OCI-LY7 (cell line): ENCODE data around the gene RECQL. TPM values are rescaled to one million over a fixed set of nuclear protein-coding genes. Genes with fewer than 3 reads are reported as not detected.

ENCODE experiments used
- BruUV-seq: library from RNA; stranded (reverse); fragments of 400-500 nt; replicated peaks from 2 replicates; lab custom pipeline; 2021; lab: Mats Ljungman, UMichigan
- CTCF ChIA-PET: fragments of 300-600 bp; sonication (Branson Sonifier 250); formaldehyde crosslinking; loops from one replicate; lab custom pipeline; 2022; ENCODE audit warnings: antibody characterized with exemption; ENCODE audit not compliant: unreplicated experiment; lab: Charles Lee
- POLR2A ChIA-PET: fragments of 300-600 bp; sonication (Branson Sonifier 250); formaldehyde crosslinking; loops from one replicate; lab custom pipeline; 2022; ENCODE audit warnings: antibody characterized with exemption; lab: Charles Lee
- DNase-seq: peaks from one replicate; pipeline ENCODE4 v3.0.0-alpha.2; 2015; ENCODE audit warnings: low spot score
- H2AFZ ChIP-seq: fragments of 200-600 bp; sonication (generic), shearing (Covaris generic); 2 replicates; pipeline ENCODE4 v1.6.1; 2014; ENCODE audit warnings: mild to moderate bottlenecking, antibody characterized with exemption, low read length, moderate library complexity
- H3K27ac ChIP-seq: fragments of 200-600 bp; sonication (generic); 2 replicates; pipeline ENCODE4 v1.5.1; 2014; ENCODE audit warnings: mixed run types, low read depth, mild to moderate bottlenecking, moderate library complexity, low read length, inconsistent platforms; ENCODE audit not compliant: poor library complexity, severe bottlenecking
- H3K36me3 ChIP-seq: fragments of 200-600 bp; sonication (generic); 2 replicates; pipeline ENCODE4 v1.6.1; 2014; ENCODE audit warnings: mild to moderate bottlenecking, antibody characterized with exemption, low read length, moderate library complexity, mixed read lengths; ENCODE audit not compliant: insufficient read depth
- H3K4me1 ChIP-seq: fragments of 200-600 bp; sonication (generic); 2 replicates; pipeline ENCODE4 v1.5.1; 2014; ENCODE audit warnings: mild to moderate bottlenecking, low read length; ENCODE audit not compliant: insufficient read depth, poor library complexity, severe bottlenecking
- H3K4me2 ChIP-seq: fragments of 200-600 bp; sonication (generic); 2 replicates; pipeline ENCODE4 v1.6.1; 2014; ENCODE audit warnings: mild to moderate bottlenecking, low read length
- H3K4me3 ChIP-seq: fragments of 200-600 bp; sonication (generic); 2 replicates; pipeline ENCODE4 v1.5.1; 2014; ENCODE audit warnings: mild to moderate bottlenecking, low read depth, low read length; ENCODE audit not compliant: poor library complexity, severe bottlenecking
- H3K79me2 ChIP-seq: fragments of 200-600 bp; sonication (generic); 2 replicates; pipeline ENCODE4 v1.6.1; 2016; ENCODE audit warnings: low read depth, mild to moderate bottlenecking, low read length, moderate library complexity, mixed read lengths; ENCODE audit not compliant: insufficient read depth
- H3K9me2 ChIP-seq: fragments of 200-600 bp; sonication (generic); 2 replicates; pipeline ENCODE4 v1.6.1; 2016; ENCODE audit warnings: mild to moderate bottlenecking, low read length, mixed read lengths; ENCODE audit not compliant: insufficient read depth
- H3K9me3 ChIP-seq: fragments of 200-600 bp; sonication (generic); 2 replicates; pipeline ENCODE4 v1.6.1; 2014; ENCODE audit warnings: mild to moderate bottlenecking, mixed run types, low read length, mixed read lengths
- H4K20me1 ChIP-seq: fragments of 200-600 bp; sonication (generic); 2 replicates; pipeline ENCODE4 v1.6.1; 2014; ENCODE audit warnings: mild to moderate bottlenecking, antibody characterized with exemption, low read length, moderate library complexity, mixed read lengths; ENCODE audit not compliant: insufficient read depth
- CTCF ChIP-seq: fragments of 200-600 bp; sonication (generic); conservative IDR thresholded peaks from 2 replicates; pipeline ENCODE4 v1.5.1; 2014; ENCODE audit warnings: mild to moderate bottlenecking, antibody characterized with exemption, low read length, moderate library complexity, mixed read lengths
- EZH2phosphoT487 ChIP-seq: fragments of 200-600 bp; sonication (generic); IDR thresholded peaks from 2 replicates; pipeline ENCODE4 v1.6.1; 2018; ENCODE audit warnings: low read depth, borderline replicate concordance, mild to moderate bottlenecking, mixed run types, antibody characterized with exemption, low read length, moderate library complexity, mixed read lengths
- intact Hi-C: fragments of 100-400 bp; cut with micrococcal nuclease; formaldehyde crosslinking; loops from one replicate; pipeline ENCODE4 v1.10.0; 2022; ENCODE audit not compliant: unreplicated experiment
- total RNA-seq, 2 experiments: library from RNA; depleted of rRNA in 1 of 2; stranded (reverse); fragments of >200 nt in 1 of 2; shearing (Covaris generic) in 1 of 2; gene quantifications; 2 replicates each; pipeline ENCODE4 v1.2.3, GENCODE V29; 2014 to 2022

The RECQL gene
- total RNA-seq, 2 experiments from 2014 or later, result 53.1 to 72.8 TPM

GRCh38 chr12:21478756-21479455 is 22.5 kb downstream of the RECQL start:
- no peak for DNase-seq
- BruUV-seq, result no TSS peak
- H4K20me1 ChIP-seq, result peaks cover 5% of the 10 kb centered on the region; the same call in 1 of the 2 replicates
- no peak overlapping the region for H3K4me3 ChIP-seq
- peaks cover 95% of the 10 kb centered on the region for H3K36me3 ChIP-seq
- H3K4me2 ChIP-seq, result no peak overlapping the region
- intact Hi-C loops, result no loop called here
- no peaks in the 10 kb centered on the region for H3K9me3 ChIP-seq
- H3K4me1 ChIP-seq, result no peaks in the 10 kb centered on the region
- CTCF ChIA-PET, result no interaction called here
- H3K79me2 ChIP-seq, result no peaks in the 10 kb centered on the region
- no peak overlapping the region for H2AFZ ChIP-seq
- no peak overlapping the region for H3K27ac ChIP-seq
- no peak for TF ChIP-seq EZH2phosphoT487
- no peak for TF ChIP-seq CTCF
- POLR2A ChIA-PET, result interaction anchor here (0.6 to 1.5 kb wide), 6 partner anchors 9 to 47 kb away, joined by 3 to 4 read pairs (median 3); no protein-coding TSS in a partner anchor
- H3K9me2 ChIP-seq, result no peaks in the 10 kb centered on the region

- no peaks in the 10 kb centered on the region for H3K9me2 ChIP-seq
- H3K27ac ChIP-seq, result no peak overlapping the region
- H4K20me1 ChIP-seq, result peaks cover 5% of the 10 kb centered on the region; the same call in 1 of the 2 replicates
- DNase-seq, result no peak
- no peak overlapping the region for H3K4me3 ChIP-seq
- intact Hi-C loops, result no loop called here
- H3K36me3 ChIP-seq, result peaks cover 97% of the 10 kb centered on the region
- no peak overlapping the region for H2AFZ ChIP-seq
- no peaks in the 10 kb centered on the region for H3K4me1 ChIP-seq
- POLR2A ChIA-PET, result no interaction called here
- no peak overlapping the region for H3K4me2 ChIP-seq
- TF ChIP-seq CTCF (no peak), EZH2phosphoT487 (no peak)
- H3K79me2 ChIP-seq, result no peaks in the 10 kb centered on the region
- no TSS peak for BruUV-seq
- CTCF ChIA-PET, result no interaction called here
- H3K9me3 ChIP-seq, result no peaks in the 10 kb centered on the region
Measured at GRCh38 chr12:21476949-21477348, 24.5 kb downstream of the RECQL start.

DNA sequence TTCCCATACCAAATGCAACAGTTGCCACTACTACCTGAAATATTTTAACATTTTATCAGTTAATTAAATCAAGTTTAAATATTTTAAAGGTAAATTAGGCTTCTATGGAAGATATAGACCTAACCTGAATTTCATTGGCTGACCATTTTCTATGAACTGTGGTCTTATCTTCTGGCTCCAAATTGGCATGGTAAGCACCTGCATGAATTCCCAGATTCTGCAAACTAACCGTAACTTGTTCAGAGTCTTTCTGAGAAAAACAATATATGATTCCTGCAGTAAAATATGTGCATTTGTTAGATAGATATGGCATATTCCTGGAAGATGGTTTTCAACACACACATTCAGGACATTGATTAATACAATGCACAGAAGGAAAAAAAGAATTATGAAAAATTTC is 25.9 kb downstream of the RECQL start:
- CTCF ChIA-PET, result no interaction called here
- no TSS peak for BruUV-seq
- DNase-seq, result no peak
- no peak overlapping the region for H3K4me3 ChIP-seq
- H3K79me2 ChIP-seq, result no peaks in the 10 kb centered on the region
- H3K36me3 ChIP-seq, result peaks cover 96% of the 10 kb centered on the region
- intact Hi-C loops, result no loop called here
- no peak for TF ChIP-seq EZH2phosphoT487
- no peak for TF ChIP-seq CTCF
- no peaks in the 10 kb centered on the region for H3K4me1 ChIP-seq
- no peak overlapping the region for H3K27ac ChIP-seq
- peaks cover 5% of the 10 kb centered on the region; the same call in 1 of the 2 replicates for H4K20me1 ChIP-seq
- POLR2A ChIA-PET, result no interaction called here
- no peaks in the 10 kb centered on the region for H3K9me3 ChIP-seq
- H2AFZ ChIP-seq, result no peak overlapping the region
- no peak overlapping the region for H3K4me2 ChIP-seq
- no peaks in the 10 kb centered on the region for H3K9me2 ChIP-seq
